Measurements from ENCODE around the gene KCNQ1.

- TF ChIP-seq POLR2AphosphoS5 (IDR thresholded peaks at IDR 0.05), result no peak
- TF ChIP-seq, protein P1, sequence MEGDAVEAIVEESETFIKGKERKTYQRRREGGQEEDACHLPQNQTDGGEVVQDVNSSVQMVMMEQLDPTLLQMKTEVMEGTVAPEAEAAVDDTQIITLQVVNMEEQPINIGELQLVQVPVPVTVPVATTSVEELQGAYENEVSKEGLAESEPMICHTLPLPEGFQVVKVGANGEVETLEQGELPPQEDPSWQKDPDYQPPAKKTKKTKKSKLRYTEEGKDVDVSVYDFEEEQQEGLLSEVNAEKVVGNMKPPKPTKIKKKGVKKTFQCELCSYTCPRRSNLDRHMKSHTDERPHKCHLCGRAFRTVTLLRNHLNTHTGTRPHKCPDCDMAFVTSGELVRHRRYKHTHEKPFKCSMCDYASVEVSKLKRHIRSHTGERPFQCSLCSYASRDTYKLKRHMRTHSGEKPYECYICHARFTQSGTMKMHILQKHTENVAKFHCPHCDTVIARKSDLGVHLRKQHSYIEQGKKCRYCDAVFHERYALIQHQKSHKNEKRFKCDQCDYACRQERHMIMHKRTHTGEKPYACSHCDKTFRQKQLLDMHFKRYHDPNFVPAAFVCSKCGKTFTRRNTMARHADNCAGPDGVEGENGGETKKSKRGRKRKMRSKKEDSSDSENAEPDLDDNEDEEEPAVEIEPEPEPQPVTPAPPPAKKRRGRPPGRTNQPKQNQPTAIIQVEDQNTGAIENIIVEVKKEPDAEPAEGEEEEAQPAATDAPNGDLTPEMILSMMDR (IDR thresholded peaks at IDR 0.05), result no peak
These were observed 279.3 kb downstream of the KCNQ1 start for GRCh38 chr11:2724104-2724503.
